Ramos (cell line): Measurements from ENCODE around the gene PPP1R9A.

Experiments
- in situ Hi-C: fragments of 300-500 bp; cut with MboI; formaldehyde crosslinking; loops from one replicate; pipeline ENCODE4 v1.14.3; 2022; ENCODE audit warnings: low sequenced_read_pairs; ENCODE audit not compliant: unreplicated experiment

PPP1R9A gene

GRCh38 chr7:95011995-95012394 lies 104.6 kb downstream of the PPP1R9A start:
- in situ Hi-C loops: no loop called here

- in situ Hi-C loops: no loop called here
Observed at GRCh38 chr7:95018021-95018420, 110.6 kb downstream of the PPP1R9A start.

GRCh38 chr7:95026018-95026417 lies 118.6 kb downstream of the PPP1R9A start:
- in situ Hi-C loops: no loop called here

GRCh38 chr7:95026421-95027072 lies 119.2 kb downstream of the PPP1R9A start:
- in situ Hi-C loops: no loop called here

GRCh38 chr7:95027234-95027872 lies 120.0 kb downstream of the PPP1R9A start:
- in situ Hi-C loops: no loop called here

GRCh38 chr7:95028683-95029082 lies 121.3 kb downstream of the PPP1R9A start:
- in situ Hi-C loops: no loop called here

GRCh38 chr7:95035295-95035694 lies 127.9 kb downstream of the PPP1R9A start:
- in situ Hi-C loops: no loop called here

GRCh38 chr7:95041031-95041430 lies 133.6 kb downstream of the PPP1R9A start:
- in situ Hi-C loops: no loop called here

GRCh38 chr7:95045236-95045923 lies 138.0 kb downstream of the PPP1R9A start:
- in situ Hi-C loops: no loop called here

- in situ Hi-C loops: no loop called here
Observed at GRCh38 chr7:95046494-95047240, 139.3 kb downstream of the PPP1R9A start.

GRCh38 chr7:95047291-95047690 lies 139.9 kb downstream of the PPP1R9A start:
- in situ Hi-C loops: no loop called here

GRCh38 chr7:95052566-95053094 lies 145.2 kb downstream of the PPP1R9A start:
- in situ Hi-C loops: no loop called here

GRCh38 chr7:95054386-95054785 lies 147.0 kb downstream of the PPP1R9A start:
- in situ Hi-C loops: no loop called here

- in situ Hi-C loops: no loop called here
Observed at GRCh38 chr7:95055295-95055694, 147.9 kb downstream of the PPP1R9A start.

GRCh38 chr7:95056107-95056739 lies 148.8 kb downstream of the PPP1R9A start:
- in situ Hi-C loops: no loop called here

GRCh38 chr7:95056901-95057300 lies 149.5 kb downstream of the PPP1R9A start:
- in situ Hi-C loops: no loop called here

- in situ Hi-C loops: no loop called here
Observed at GRCh38 chr7:95059842-95060313, 152.5 kb downstream of the PPP1R9A start.

GRCh38 chr7:95062901-95063300 lies 155.5 kb downstream of the PPP1R9A start:
- in situ Hi-C loops: no loop called here

- in situ Hi-C loops: no loop called here
Observed at GRCh38 chr7:95066737-95067530, 159.5 kb downstream of the PPP1R9A start.
